ENCODE results near the gene ROBO3. TPM values are rescaled to one million over a fixed set of nuclear protein-coding genes. Genes with fewer than 3 reads are reported as not detected.

Gene ROBO3
- total RNA-seq, 2 experiments from 2014 or later, result 26.2 to 27.2 TPM

- H3K27me3 Mint-ChIP-seq, result no peaks in the 10 kb centered on the region
- no peaks in the 10 kb centered on the region for H3K9me3 Mint-ChIP-seq
- CTCF ChIA-PET, result no interaction called here
- DNase-seq, result peak in 1 of 14 experiments; percentile 34
- Histone ChIP-seq H3K4me1 (ENCODE audit: insufficient read depth, low read length) (no peaks in the 10 kb centered on the region), H3K36me3 (ENCODE audit: insufficient read depth, low read length) (no peaks in the 10 kb centered on the region), H3K27ac (ENCODE audit: low read depth in 1 of 2, low read length in 2 of 2) (no peak overlapping the region), H3K9me3 (ENCODE audit: control insufficient read depth in 1 of 2, insufficient read depth in 1 of 2, low read length in 2 of 2) (no peaks in the 10 kb centered on the region), H3K27me3 (ENCODE audit: control insufficient read depth in 1 of 2, insufficient read depth in 2 of 2, low read length in 2 of 2) (no peaks in the 10 kb centered on the region), H3K4me3 (ENCODE audit: low read length) (no peak overlapping the region)
- POLR2A ChIA-PET, result interaction anchor here (1.0 kb wide), 1 partner anchor 20 kb away, joined by 4 read pairs; no protein-coding TSS in a partner anchor
- no peak for ATAC-seq (ENCODE audit: poor library complexity)
- H3K4me3 Mint-ChIP-seq, result no peak overlapping the region
- H3K27ac Mint-ChIP-seq, result no peak overlapping the region
- intact Hi-C loops (cut with DNase I, micrococcal nuclease), result no loop called here
- TF ChIP-seq, protein P1, sequence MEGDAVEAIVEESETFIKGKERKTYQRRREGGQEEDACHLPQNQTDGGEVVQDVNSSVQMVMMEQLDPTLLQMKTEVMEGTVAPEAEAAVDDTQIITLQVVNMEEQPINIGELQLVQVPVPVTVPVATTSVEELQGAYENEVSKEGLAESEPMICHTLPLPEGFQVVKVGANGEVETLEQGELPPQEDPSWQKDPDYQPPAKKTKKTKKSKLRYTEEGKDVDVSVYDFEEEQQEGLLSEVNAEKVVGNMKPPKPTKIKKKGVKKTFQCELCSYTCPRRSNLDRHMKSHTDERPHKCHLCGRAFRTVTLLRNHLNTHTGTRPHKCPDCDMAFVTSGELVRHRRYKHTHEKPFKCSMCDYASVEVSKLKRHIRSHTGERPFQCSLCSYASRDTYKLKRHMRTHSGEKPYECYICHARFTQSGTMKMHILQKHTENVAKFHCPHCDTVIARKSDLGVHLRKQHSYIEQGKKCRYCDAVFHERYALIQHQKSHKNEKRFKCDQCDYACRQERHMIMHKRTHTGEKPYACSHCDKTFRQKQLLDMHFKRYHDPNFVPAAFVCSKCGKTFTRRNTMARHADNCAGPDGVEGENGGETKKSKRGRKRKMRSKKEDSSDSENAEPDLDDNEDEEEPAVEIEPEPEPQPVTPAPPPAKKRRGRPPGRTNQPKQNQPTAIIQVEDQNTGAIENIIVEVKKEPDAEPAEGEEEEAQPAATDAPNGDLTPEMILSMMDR (IDR thresholded peaks at IDR 0.05), result no peak
- H3K36me3 Mint-ChIP-seq (ENCODE audit: low read depth), result no peaks in the 10 kb centered on the region
- H3K4me1 Mint-ChIP-seq (ENCODE audit: low read depth), result peaks cover 5% of the 10 kb centered on the region
Observed at GRCh38 chr11:124930799-124931198, 65.6 kb downstream of the ROBO3 start.

Other genes starting within 250 kb of the ROBO3 start
- gene TBRG1, start 242.6 kb upstream of the ROBO3 start, total RNA-seq, result 10 to 100 TPM; 62.4 to 65.9 TPM
- gene SIAE, start 191.7 kb upstream of the ROBO3 start, total RNA-seq, result 1 to 10 TPM; 4.5 to 5.6 TPM
- gene SPA17, start 191.5 kb upstream of the ROBO3 start, total RNA-seq, result under 1 TPM in 1 of 2 experiments, not detected in 1; 0.16 TPM
- 1 to 10 TPM in 1 of 2 experiments, under 1 TPM in 1; 0.84 to 1.4 TPM for gene NRGN, start 125.5 kb upstream of the ROBO3 start, total RNA-seq
- under 1 TPM in 1 of 2 experiments, not detected in 1; 0.28 TPM for gene VSIG2, start 113.2 kb upstream of the ROBO3 start, total RNA-seq
- under 1 TPM; 0.38 to 0.64 TPM for gene ESAM, start 103.1 kb upstream of the ROBO3 start, total RNA-seq
- gene MSANTD2, start 65.0 kb upstream of the ROBO3 start, total RNA-seq, result 1 to 10 TPM; 4.2 to 5.1 TPM
- gene ROBO4, start 32.4 kb downstream of the ROBO3 start, total RNA-seq, result not detected
- not detected for gene HEPN1, start 53.8 kb downstream of the ROBO3 start, total RNA-seq
- gene HEPACAM, start 70.6 kb downstream of the ROBO3 start, total RNA-seq, result not detected
- 1 to 10 TPM in 1 of 2 experiments, under 1 TPM in 1; 0.89 to 1.1 TPM for gene CCDC15, start 88.8 kb downstream of the ROBO3 start, total RNA-seq
- gene SLC37A2, start 197.9 kb downstream of the ROBO3 start, total RNA-seq, result under 1 TPM; 0.25 to 0.34 TPM
- gene TMEM218, start 246.2 kb downstream of the ROBO3 start, total RNA-seq, result 1 to 10 TPM; 3.9 to 4.4 TPM

All from CD4-positive, alpha-beta T cell (primary cell).